ENCODE results near the gene PTGER2.

PTGER2 gene

DNA sequence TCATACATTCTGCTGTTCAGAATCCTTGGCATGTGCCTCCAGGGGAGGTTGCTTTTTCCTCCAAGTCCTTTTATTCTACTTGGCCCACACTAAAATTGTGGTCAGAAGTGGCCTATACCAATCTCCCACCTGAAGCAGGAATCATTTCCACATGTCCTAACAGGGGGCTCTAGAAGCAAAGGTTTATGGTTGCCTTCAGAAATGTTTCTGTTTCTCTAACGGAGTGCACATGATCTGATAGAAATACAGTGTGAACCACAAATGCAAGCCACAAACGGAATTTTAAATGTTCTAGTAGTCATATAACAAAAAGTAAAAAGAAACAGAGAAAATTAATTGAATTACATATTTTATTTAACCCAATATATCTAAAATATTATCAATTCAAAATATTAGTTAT, 4.0 kb downstream of the PTGER2 start:
- no peak overlapping the region for H4K8ac ChIP-seq (ENCODE audit: low read depth, low read length)
- no peak overlapping the region for H2AFZ ChIP-seq (ENCODE audit: low read length)
- no peak overlapping the region for H3K14ac ChIP-seq (ENCODE audit: low read length)
- no CpG with 5 or more reads among the region's 2 CpGs for WGBS, 2 donors (ENCODE audit: extremely low coverage in 2 of 2, insufficient read length in 2 of 2, insufficient replicate concordance in 1 of 2)
- H3K36me3 ChIP-seq (replicated peaks in 1 of 2; ENCODE audit: control insufficient read depth in 2 of 2, insufficient read depth in 2 of 2, low read length in 2 of 2), result no peaks in the 10 kb centered on the region
- no peak for DNase-seq (ENCODE audit: low spot score)
- no peak overlapping the region for H3K18ac ChIP-seq (ENCODE audit: low read length)
- no peak overlapping the region for H3K9ac ChIP-seq (ENCODE audit: low read depth, low read length, poor library complexity)
- no peak overlapping the region for H2BK12ac ChIP-seq (ENCODE audit: low read length)
- H3K4me1 ChIP-seq (ENCODE audit: control insufficient read depth in 2 of 2, insufficient read depth in 1 of 2, low read depth in 1 of 2, low read length in 2 of 2), result peaks cover 7% of the 10 kb centered on the region in 2 donors
- H2BK15ac ChIP-seq (ENCODE audit: low read length), result no peak overlapping the region
- no peak overlapping the region for H3K27ac ChIP-seq (replicated peaks; ENCODE audit: low read length)
- no peak overlapping the region for H3K23ac ChIP-seq (ENCODE audit: low read depth, low read length, poor library complexity)
- peaks cover 0 to 6% of the 10 kb centered on the region in 2 donors for H3K9me3 ChIP-seq (replicated peaks in 1 of 2; ENCODE audit: control insufficient read depth in 2 of 2, insufficient read depth in 1 of 2, low read depth in 1 of 2, low read length in 2 of 2)
- no peaks in the 10 kb centered on the region for H3K79me1 ChIP-seq (ENCODE audit: low read depth, low read length)
- no peak overlapping the region for H2AK5ac ChIP-seq (ENCODE audit: low read depth, low read length)
- no peak overlapping the region for H3K4me2 ChIP-seq (ENCODE audit: insufficient read depth, low read length, poor library complexity, severe bottlenecking)
- no peak overlapping the region for H2BK5ac ChIP-seq (ENCODE audit: low read length)
- no peak overlapping the region for H2BK120ac ChIP-seq (ENCODE audit: low read depth, low read length)
- H4K91ac ChIP-seq (ENCODE audit: low read depth, low read length, poor library complexity), result no peak overlapping the region
- no peak overlapping the region for H3K4me3 ChIP-seq (ENCODE audit: low read length in 2 of 2)
- peaks cover 9 to 68% (median 37%) of the 10 kb centered on the region in 3 experiments for H3K27me3 ChIP-seq (ENCODE audit: control insufficient read depth in 3 of 3, insufficient read depth in 3 of 3, low read depth in 1 of 3, low read length in 3 of 3)
- no peak overlapping the region for H3K4ac ChIP-seq (ENCODE audit: low read length)

DNA sequence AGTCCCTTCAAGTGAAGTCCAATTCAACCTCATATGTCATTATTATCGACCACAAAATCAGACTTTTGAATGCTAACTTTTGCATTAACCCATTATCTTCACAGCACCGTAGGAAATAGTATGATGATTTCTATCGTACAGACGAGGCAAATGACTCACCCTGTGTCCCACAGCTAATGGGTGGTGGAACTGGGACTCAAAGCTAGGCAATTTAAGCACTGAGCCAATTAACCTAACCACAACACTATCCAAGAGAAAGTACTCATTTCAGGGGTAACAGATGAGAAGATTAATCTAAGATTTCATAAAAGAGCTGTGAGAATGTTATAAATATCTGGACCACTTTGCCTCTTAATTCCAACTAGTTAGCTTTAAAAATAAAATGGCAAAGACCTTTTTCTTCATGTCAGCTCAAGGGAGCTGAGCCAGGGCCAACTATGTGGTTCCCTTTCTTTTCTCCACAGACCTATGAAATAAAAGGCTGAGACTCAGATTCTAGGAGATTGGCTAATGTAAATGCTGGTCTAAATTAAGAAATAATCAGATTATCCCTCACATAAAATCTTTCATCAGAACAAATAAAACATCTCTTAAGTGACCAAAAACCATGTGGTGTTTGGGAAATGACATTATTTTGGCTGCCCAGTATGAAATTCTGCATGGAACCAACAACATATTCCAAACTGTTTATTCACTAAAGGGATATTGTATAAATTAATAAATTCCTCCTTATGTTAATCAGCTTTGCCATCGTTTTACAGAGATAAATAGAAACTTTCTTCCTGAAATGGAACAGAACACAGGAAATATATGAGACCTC, 4.9 kb downstream of the PTGER2 start:
- Histone ChIP-seq H3K27ac (replicated peaks; ENCODE audit: low read length) (no peak overlapping the region), H3K4me2 (ENCODE audit: insufficient read depth, low read length, poor library complexity, severe bottlenecking) (no peak overlapping the region), H2BK120ac (ENCODE audit: low read depth, low read length) (no peak overlapping the region), H3K9me3 (replicated peaks in 1 of 2; ENCODE audit: control insufficient read depth in 2 of 2, insufficient read depth in 1 of 2, low read depth in 1 of 2, low read length in 2 of 2) (peaks cover under 1 to 6% of the 10 kb centered on the region in 2 donors), H2BK12ac (ENCODE audit: low read length) (no peak overlapping the region), H3K27me3 (ENCODE audit: control insufficient read depth in 3 of 3, insufficient read depth in 3 of 3, low read depth in 1 of 3, low read length in 3 of 3) (peaks cover 7 to 59% (median 27%) of the 10 kb centered on the region in 3 experiments), H2AK5ac (ENCODE audit: low read depth, low read length) (no peak overlapping the region), H3K9ac (ENCODE audit: low read depth, low read length, poor library complexity) (no peak overlapping the region), H3K23ac (ENCODE audit: low read depth, low read length, poor library complexity) (no peak overlapping the region), H3K14ac (ENCODE audit: low read length) (no peak overlapping the region), H2BK5ac (ENCODE audit: low read length) (no peak overlapping the region), H3K36me3 (replicated peaks in 1 of 2; ENCODE audit: control insufficient read depth in 2 of 2, insufficient read depth in 2 of 2, low read length in 2 of 2) (no peaks in the 10 kb centered on the region), H2AFZ (ENCODE audit: low read length) (no peak overlapping the region), H3K4me1 (ENCODE audit: control insufficient read depth in 2 of 2, insufficient read depth in 1 of 2, low read depth in 1 of 2, low read length in 2 of 2) (peaks cover 4 to 7% of the 10 kb centered on the region in 2 donors), H3K4ac (ENCODE audit: low read length) (no peak overlapping the region), H3K79me1 (ENCODE audit: low read depth, low read length) (no peaks in the 10 kb centered on the region), H3K4me3 (ENCODE audit: low read length in 2 of 2) (no peak overlapping the region), H4K91ac (ENCODE audit: low read depth, low read length, poor library complexity) (no peak overlapping the region), H3K18ac (ENCODE audit: low read length) (no peak overlapping the region), H4K8ac (ENCODE audit: low read depth, low read length) (no peak overlapping the region), H2BK15ac (ENCODE audit: low read length) (no peak overlapping the region)
- no peak for DNase-seq (ENCODE audit: low spot score)
- no CpG with 5 or more reads among the region's 5 CpGs for WGBS, 2 donors (ENCODE audit: extremely low coverage in 2 of 2, insufficient read length in 2 of 2, insufficient replicate concordance in 1 of 2)

DNA sequence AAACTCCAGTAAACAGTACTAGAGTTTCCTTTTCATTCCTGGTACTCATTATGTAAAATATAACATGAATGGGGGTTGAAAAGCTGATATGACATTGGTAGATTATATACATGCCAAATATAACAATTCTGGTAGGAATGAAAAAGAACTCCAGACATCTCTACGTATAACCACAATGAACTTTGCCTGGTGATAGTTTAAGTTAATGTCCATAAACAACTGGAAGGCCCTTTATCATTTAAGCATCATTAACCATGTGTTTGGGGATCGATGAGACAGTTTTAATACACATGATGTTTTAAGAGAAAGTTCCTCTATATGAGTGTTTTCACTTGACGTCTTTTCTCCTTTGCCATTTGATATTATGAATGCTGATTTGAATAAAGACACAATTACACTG, 5.8 kb downstream of the PTGER2 start:
- Histone ChIP-seq H3K23ac (ENCODE audit: low read depth, low read length, poor library complexity) (no peak overlapping the region), H2AFZ (ENCODE audit: low read length) (no peak overlapping the region), H4K8ac (ENCODE audit: low read depth, low read length) (no peak overlapping the region), H3K27me3 (ENCODE audit: control insufficient read depth in 3 of 3, insufficient read depth in 3 of 3, low read depth in 1 of 3, low read length in 3 of 3) (peaks cover under 1 to 50% (median 18%) of the 10 kb centered on the region in 3 experiments), H3K4me1 (ENCODE audit: control insufficient read depth in 2 of 2, insufficient read depth in 1 of 2, low read depth in 1 of 2, low read length in 2 of 2) (peaks cover 0 to 4% of the 10 kb centered on the region in 2 donors), H3K9me3 (replicated peaks in 1 of 2; ENCODE audit: control insufficient read depth in 2 of 2, insufficient read depth in 1 of 2, low read depth in 1 of 2, low read length in 2 of 2) (peaks cover 2 to 6% of the 10 kb centered on the region in 2 donors), H2BK120ac (ENCODE audit: low read depth, low read length) (no peak overlapping the region), H3K27ac (replicated peaks; ENCODE audit: low read length) (no peak overlapping the region), H3K4me3 (ENCODE audit: low read length in 2 of 2) (no peak overlapping the region), H3K14ac (ENCODE audit: low read length) (no peak overlapping the region), H3K79me1 (ENCODE audit: low read depth, low read length) (no peaks in the 10 kb centered on the region), H2BK12ac (ENCODE audit: low read length) (no peak overlapping the region), H3K4me2 (ENCODE audit: insufficient read depth, low read length, poor library complexity, severe bottlenecking) (no peak overlapping the region), H3K9ac (ENCODE audit: low read depth, low read length, poor library complexity) (no peak overlapping the region), H2BK15ac (ENCODE audit: low read length) (no peak overlapping the region), H4K91ac (ENCODE audit: low read depth, low read length, poor library complexity) (no peak overlapping the region), H3K36me3 (replicated peaks in 1 of 2; ENCODE audit: control insufficient read depth in 2 of 2, insufficient read depth in 2 of 2, low read length in 2 of 2) (no peaks in the 10 kb centered on the region), H3K18ac (ENCODE audit: low read length) (no peak overlapping the region), H2BK5ac (ENCODE audit: low read length) (no peak overlapping the region), H2AK5ac (ENCODE audit: low read depth, low read length) (no peak overlapping the region), H3K4ac (ENCODE audit: low read length) (no peak overlapping the region)
- no CpG with 5 or more reads among the region's 3 CpGs for WGBS, 2 donors (ENCODE audit: extremely low coverage in 2 of 2, insufficient read length in 2 of 2, insufficient replicate concordance in 1 of 2)
- DNase-seq (ENCODE audit: low spot score), result no peak

DNA sequence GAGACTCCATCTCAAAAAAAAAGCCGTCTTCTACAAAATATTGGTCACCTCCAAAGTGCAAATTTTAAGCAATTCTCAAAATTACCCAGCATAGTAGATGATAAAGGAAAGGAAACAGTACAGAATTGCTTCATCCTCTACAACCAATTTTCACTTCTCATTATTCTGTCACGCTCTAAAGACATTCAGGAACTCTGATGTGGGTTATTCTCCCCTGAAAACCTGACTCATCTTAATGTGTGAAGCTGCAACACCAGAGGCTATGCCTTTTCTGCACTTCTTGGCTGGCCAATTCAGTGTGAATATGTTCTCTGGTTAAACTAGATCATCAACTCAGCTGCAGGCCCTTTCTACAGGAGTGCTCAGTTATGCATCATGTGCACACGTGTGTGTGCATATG, 11.0 kb downstream of the PTGER2 start:
- Histone ChIP-seq H2BK120ac (ENCODE audit: low read depth, low read length) (no peak overlapping the region), H3K4me2 (ENCODE audit: insufficient read depth, low read length, poor library complexity, severe bottlenecking) (no peak overlapping the region), H4K91ac (ENCODE audit: low read depth, low read length, poor library complexity) (no peak overlapping the region), H2AFZ (ENCODE audit: low read length) (no peak overlapping the region), H3K4me1 (ENCODE audit: control insufficient read depth in 2 of 2, insufficient read depth in 1 of 2, low read depth in 1 of 2, low read length in 2 of 2) (no peaks in the 10 kb centered on the region), H3K4ac (ENCODE audit: low read length) (no peak overlapping the region), H3K4me3 (ENCODE audit: low read length in 2 of 2) (no peak overlapping the region), H3K27me3 (ENCODE audit: control insufficient read depth in 3 of 3, insufficient read depth in 3 of 3, low read depth in 1 of 3, low read length in 3 of 3) (peaks cover 0 to 4% (median 0%) of the 10 kb centered on the region in 3 experiments), H2BK5ac (ENCODE audit: low read length) (no peak overlapping the region), H3K27ac (replicated peaks; ENCODE audit: low read length) (no peak overlapping the region), H3K9ac (ENCODE audit: low read depth, low read length, poor library complexity) (no peak overlapping the region), H2BK12ac (ENCODE audit: low read length) (no peak overlapping the region), H3K9me3 (replicated peaks in 1 of 2; ENCODE audit: control insufficient read depth in 2 of 2, insufficient read depth in 1 of 2, low read depth in 1 of 2, low read length in 2 of 2) (peaks cover 0 to 2% of the 10 kb centered on the region in 2 donors), H3K36me3 (replicated peaks in 1 of 2; ENCODE audit: control insufficient read depth in 2 of 2, insufficient read depth in 2 of 2, low read length in 2 of 2) (no peaks in the 10 kb centered on the region), H4K8ac (ENCODE audit: low read depth, low read length) (no peak overlapping the region), H2BK15ac (ENCODE audit: low read length) (no peak overlapping the region), H3K79me1 (ENCODE audit: low read depth, low read length) (no peaks in the 10 kb centered on the region), H2AK5ac (ENCODE audit: low read depth, low read length) (no peak overlapping the region), H3K14ac (ENCODE audit: low read length) (no peak overlapping the region), H3K23ac (ENCODE audit: low read depth, low read length, poor library complexity) (no peak overlapping the region), H3K18ac (ENCODE audit: low read length) (no peak overlapping the region)
- no CpG with 5 or more reads among the region's 3 CpGs for WGBS, 2 donors (ENCODE audit: extremely low coverage in 2 of 2, insufficient read length in 2 of 2, insufficient replicate concordance in 1 of 2)
- no peak for DNase-seq (ENCODE audit: low spot score)
